Measurements from ENCODE around the gene LNX1.

DNA sequence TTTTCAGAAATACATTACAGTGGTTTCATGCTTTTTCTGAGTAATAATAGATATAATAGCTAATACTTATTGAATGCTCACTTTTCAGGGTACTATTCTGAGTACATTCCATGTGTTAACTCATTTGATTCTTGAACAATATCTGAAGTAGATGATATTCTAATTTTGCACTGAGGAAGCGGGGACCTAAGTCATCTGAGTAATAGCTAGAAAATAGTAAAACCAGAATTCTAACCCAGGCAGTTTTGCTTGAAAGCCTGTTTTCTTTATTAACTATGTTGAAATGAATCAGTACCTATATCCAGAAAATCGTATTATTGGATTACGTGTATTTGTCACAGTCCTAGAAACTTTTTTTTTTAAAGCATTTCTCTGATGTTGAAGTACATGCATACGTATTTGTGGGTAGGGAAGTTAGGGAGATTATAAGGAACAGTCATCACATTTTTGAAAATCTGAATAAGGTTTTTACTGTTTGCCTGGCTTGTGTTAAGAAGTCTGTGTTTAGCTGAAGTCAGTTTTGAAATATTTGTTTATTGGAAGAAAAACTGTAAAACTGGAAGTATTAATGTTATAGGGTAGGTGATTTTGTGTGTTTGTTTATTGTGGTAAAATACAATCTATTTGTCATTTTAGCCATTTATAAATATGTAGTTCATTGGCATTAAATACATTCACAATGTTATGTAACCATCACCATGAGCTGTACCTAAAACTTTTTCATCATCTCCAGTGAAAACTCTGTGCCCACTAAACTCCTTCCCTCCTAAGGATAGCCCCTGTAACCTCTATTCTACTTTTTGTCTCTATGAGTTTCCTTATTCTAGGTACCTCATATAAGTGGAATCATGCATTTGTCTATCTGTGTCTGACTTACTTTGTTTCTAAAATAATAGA is 158.5 kb downstream of the LNX1 start:
- no peak for TF ChIP-seq PPARA (CRISPR knock-in tag; IDR thresholded peaks at IDR 0.05; ENCODE audit: borderline replicate concordance)
- no peak for TF ChIP-seq ARNTL (CRISPR knock-in tag; IDR thresholded peaks at IDR 0.05; ENCODE audit: borderline replicate concordance, low read depth)
- no peak for TF ChIP-seq ZFP30 (CRISPR knock-in tag; IDR thresholded peaks at IDR 0.05)
- TF ChIP-seq CSRNP3 (CRISPR knock-in tag; IDR thresholded peaks at IDR 0.05), result no peak
- TF ChIP-seq ZC3H10 (CRISPR knock-in tag; IDR thresholded peaks at IDR 0.05), result no peak
- TF ChIP-seq PATZ1 (CRISPR knock-in tag; IDR thresholded peaks at IDR 0.05; ENCODE audit: borderline replicate concordance), result no peak
- TF ChIP-seq ZFP3 (CRISPR knock-in tag; IDR thresholded peaks at IDR 0.05), result no peak
- no peak for TF ChIP-seq CSDC2 (CRISPR knock-in tag; IDR thresholded peaks at IDR 0.05)
